Stimulated activated naive CD8-positive, alpha-beta T cell treated with anti-CD3 and anti-CD28 coated beads, Interleukin-15, Interleukin-2, amounts not matched to agents 100 U/mL and 50 U/mL, for 24 hours (primary cell): Measurements from ENCODE around the gene ZEB1.
"Not testable (repeated sequence)": the region's sequence is repeated elsewhere in the genome, so short reads cannot be mapped to it uniquely, and the experiment has no call there.

Experiments
- ATAC-seq: fragments of 150-1000 bp; cut with Tn5 transposase; one replicate; pipeline ENCODE4 v1.10.0; 2021
- DNase-seq: peaks from one replicate; pipeline ENCODE4 v3.0.0; 2021

The ZEB1 gene

DNA sequence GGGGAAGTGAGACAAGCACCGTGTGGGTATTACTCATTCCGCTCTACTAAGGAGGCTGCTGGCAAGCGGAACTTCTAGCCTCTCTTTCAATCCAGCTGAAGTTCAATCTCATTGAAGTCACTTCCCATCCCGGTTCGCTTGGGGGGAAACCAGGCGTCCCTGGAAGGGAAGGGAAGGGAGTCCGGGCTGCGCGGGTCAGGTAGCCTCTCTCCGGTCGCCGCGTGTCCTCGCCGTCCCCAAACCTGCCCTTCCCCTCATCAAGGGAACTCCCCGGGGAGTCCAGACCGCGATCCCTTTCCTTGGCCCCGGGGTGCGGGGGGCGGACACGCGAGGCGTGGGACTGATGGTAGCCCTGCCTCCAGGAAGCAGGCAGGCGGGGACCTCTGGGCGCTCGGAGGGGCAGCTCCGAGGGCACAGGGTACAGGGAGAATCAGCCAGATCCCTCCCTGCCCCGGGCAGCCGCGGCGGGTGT, 598 bp upstream of the ZEB1 start:
- ATAC-seq (peak; percentile 73), DNase-seq (peak; percentile 68)

DNA sequence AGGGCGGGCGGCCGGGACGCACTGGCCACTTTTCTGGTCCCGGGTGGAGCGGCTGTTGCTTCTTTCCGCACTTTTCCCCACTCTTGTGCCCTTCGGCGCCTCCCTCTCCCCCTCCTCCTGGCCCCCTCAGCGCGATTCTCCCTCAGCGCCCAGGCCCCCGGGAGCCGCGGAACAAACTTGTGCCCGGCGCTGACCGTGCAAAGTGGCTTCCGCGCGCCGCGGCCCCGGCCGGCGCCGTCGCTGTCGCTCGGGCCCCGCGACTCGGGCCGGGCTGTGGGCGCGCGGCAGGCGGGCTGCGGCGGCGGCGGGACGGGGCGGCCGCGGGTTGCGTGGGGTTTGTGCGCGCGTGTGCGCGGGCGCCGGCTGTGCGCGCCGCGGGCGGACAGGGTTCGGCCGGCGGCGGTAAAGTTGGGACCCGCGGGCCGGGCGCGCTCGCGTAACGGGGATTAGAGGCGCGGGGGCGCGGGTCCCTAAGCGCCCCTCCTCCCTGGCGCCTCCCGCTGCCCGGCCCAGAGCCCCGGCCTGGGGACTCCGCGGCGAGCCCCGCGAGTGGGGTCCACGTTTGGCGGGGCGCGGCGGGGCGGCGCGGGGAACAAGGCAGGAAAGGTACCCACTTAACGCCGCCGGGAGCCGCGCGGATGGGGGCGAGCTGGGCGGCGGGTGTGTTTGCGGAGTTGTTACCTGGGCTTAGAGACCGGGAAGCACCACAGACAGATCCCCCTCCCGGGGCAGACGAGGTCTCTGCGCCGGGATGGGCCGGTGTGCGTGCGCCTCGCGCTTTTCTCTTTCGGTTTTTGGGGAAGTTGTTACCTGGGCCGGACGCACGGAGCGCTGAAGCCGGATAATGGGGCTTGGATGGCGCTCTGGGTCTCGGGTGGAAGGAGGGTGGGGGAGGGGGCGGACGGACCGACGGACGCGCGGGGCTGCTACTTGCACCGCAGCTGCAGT, 860 bp downstream of the ZEB1 start:
- ATAC-seq = peak; percentile 15
- DNase-seq = peak; percentile 61

DNA sequence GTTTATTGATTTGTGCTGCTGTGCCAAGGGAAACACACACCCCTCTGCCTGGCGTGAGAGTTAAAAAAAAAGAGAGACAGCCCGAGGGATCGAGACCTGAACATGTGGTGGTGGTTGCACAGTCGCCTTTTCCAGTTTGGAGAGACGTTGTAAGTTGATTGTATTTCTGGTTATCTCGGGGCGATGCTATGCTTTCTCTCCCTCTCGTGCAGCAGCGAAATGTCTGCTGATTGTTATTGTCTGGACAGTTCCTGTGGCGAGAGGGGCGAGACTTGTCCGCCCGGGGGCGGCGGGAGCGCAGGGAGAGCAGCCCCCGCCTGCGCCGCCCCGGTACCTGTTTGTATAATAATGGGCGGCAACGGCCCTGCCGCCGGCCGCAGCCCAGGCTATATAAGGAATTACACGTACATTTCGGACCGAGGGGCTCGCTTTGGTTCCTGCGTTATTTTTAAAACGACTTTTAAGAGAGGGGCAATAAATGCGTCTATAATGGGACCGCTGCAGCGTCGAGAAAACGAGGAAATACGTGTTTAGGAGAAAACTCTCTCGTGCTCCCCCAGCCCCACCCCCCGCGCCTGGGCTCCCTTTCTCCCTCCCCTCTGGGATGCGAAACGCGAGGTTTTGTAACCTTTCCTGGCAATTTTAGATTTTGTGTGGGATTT, 1.7 kb downstream of the ZEB1 start:
- ATAC-seq = no peak
- DNase-seq = peak; percentile 38

DNA sequence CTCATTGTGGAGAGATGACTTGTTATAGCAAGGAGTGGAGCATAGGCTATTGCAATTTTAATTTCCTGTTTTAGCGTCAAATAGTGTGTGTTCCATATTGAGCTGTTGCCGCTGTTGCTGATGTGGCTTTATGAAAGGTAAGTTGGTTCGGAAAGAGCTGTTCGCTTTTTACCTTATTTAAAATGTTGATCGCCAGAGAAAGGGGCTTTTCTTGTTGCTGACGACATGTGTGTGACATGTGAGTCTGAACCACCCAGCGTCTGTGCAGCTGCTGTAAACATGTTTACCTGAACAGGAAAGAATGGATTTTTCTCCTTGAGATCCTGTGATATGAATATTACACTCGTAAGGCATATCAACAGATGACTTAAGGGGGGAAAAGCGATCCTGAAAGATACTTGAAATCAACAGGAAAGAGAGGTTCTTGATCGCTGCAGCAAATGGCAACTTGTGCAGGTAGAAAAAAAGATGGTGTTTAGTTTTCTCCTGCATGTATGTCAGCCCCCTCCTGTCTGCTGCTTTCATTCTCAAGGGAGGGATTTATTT, 2.5 kb downstream of the ZEB1 start:
- no peak for ATAC-seq
- DNase-seq = peak; percentile 8

DNA sequence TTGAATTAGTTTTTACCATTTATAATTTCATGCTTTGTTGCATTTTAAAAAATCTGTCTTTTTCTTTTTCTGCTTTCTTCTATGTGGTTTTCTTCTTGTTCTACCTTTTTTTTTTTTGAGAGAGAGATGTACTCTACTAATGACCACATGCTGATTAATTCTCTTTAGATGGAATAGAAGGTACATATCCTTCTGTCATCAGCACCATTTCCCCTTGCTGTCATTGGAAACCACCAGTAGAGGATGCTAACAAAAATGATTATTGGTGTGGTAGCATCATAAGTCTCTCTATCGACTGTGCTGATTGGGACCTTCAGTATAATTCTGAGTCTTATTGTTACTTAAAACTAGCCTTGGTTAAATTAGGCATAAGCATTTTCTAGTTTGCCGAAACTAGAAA, 3.6 kb downstream of the ZEB1 start:
- ATAC-seq (no peak), DNase-seq (no peak)

DNA sequence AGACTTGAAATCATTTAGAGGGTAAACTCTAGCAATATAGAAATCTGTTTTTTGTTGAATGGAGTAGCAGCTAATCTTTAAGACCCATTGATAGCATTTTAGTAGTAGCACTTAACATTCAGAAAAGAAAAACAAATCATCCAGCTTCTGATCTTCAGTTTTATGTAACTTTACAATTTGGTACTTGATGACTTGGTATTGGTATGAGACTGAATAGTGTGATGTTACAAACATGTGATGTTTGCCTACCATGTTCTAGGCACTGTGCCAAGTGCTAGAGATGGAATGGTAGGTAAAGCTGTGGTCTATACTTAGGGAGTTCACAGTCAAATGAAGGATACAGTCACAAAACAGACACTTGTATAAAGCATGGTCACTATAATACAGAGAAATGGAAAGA, 21.3 kb downstream of the ZEB1 start:
- DNase-seq (no peak), ATAC-seq (no peak)

DNA sequence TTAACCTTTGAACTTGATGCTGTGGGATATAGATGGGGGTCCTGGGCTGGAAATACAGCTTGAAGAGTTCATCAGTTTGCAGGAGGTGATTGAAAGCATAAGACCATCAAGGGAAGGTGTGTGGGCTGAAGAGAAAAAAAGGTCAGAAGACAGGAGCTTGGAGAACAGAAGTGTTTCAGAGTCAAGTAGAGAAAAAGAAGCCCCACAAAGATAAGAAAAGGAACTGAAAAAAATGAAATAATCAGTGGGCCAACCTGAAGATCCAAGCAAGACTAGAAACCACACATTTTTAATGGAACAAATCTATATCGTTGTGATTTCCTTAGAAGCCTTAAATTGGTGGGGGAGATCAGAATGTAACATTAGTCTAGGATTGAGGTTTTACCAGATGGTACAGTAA, 22.5 kb downstream of the ZEB1 start:
- DNase-seq (no peak), ATAC-seq (no peak)

DNA sequence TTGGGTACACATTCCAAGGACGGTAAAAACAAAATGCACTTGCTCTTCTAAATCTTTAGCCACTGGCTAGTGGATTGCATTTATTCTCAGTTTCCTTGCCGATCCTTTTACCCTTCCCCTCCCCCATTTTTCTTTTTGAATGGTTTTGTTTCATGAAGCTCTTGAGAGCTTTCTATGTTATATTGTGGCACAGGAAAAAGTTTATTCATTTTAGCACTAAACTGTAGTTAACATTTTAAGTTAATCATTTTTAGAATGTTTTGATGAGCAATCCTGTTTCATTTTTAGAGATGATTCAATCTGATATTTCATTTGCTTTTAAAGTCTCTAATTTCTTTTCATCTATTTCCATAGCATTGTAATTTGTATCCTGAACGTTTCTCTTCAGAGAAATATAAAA, 24.0 kb downstream of the ZEB1 start:
- DNase-seq (no peak), ATAC-seq (peak; percentile 63)

DNA sequence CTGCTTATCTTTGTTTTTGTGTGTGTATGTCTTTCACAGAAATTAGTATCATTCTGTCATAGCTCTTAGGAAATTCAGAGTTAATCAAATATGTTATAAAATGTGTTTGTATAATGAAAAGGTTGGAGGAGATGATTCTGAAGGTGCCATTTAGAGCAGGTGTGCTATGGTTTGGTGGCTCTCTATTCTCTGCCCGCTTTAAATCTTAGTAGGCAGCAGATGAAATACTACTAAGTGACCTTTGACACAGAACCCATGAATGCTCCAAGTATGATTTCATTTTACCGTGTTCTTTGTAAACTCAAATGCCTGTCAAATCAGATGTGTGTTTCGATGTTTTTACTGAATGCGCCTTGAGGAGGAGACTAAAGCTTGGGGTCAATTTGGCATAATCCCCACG, 24.5 kb downstream of the ZEB1 start:
- no peak for DNase-seq
- peak; percentile 56 for ATAC-seq

DNA sequence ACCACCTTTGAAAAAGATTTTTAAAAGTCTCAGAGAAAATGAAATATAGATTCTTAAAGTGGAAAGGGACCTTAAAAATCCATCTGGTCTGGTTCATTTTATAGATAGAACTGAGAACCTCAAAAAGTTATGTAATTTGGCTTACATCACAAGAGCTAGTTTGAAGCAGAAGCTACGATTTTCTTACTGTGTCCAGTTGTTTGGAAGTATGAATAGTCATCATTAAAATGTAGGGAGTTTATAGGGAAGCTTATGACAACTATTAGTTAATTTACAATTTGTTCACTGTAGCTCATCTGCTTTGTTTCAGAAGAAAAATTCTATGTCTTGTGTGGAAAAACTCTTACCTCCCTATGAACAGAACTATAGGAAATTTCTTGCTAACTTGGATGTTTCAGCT, 26.9 kb downstream of the ZEB1 start:
- DNase-seq (no peak), ATAC-seq (no peak)

DNA sequence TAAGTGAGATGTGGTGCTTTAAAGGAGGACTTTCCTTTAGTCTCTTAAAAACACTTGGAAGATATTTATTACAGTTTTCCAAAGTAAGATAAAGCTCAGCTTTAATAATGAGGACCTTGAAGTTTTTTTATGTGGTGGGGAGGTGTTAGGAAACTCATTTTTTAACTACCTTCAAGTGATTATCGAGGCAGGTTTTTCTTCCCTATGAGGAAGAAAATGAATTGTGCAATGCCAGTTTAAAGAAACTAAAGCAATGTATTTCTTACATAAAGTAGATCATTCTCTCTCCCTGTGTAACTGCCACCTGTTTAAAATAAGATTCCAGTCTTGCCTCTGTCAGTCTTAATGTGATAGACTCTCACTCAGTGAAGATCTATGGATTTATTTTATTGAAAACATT, 27.9 kb downstream of the ZEB1 start:
- ATAC-seq (no peak), DNase-seq (no peak)

DNA sequence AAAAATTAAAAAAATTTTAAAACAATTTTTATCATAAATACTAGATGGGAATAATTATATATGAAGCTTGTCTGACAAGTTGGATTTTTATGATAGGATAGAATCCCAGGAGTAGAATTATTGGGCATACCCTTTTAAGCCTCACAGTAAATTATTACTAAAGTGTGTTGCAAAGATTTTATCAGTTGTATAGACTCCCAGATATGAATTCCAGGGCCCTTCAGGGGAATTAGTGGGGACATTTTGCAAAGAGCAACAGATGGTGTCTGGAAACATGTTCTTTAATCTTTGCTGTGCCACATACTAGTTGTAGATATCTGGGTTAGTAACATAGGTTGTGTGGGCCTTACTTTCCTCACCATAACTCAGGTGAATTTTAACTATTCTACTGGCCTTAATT, 28.7 kb downstream of the ZEB1 start:
- ATAC-seq = no peak

DNA sequence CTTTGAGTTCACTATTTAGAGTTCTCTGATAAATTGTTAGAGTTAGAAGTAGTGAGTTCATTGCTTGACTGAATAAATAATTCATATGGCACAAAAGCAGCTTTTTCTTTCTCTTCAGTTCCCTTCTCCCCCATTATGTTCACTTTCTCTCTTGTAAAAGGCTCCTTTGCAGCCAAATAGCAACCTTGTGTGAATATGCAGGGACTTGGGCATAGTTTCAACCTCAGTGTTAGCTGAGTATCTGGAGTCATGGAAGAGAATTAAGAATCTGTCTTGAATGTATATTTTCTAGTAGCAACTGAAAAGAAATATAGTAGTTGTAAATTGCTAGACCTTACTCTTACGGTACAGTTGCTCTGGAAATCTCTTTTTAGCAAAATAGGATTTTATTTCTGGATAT, 31.9 kb downstream of the ZEB1 start:
- ATAC-seq (no peak), DNase-seq (no peak)

More for the DNA sequence above, 28.7 kb downstream of the ZEB1 start:
- no peak for DNase-seq

DNA sequence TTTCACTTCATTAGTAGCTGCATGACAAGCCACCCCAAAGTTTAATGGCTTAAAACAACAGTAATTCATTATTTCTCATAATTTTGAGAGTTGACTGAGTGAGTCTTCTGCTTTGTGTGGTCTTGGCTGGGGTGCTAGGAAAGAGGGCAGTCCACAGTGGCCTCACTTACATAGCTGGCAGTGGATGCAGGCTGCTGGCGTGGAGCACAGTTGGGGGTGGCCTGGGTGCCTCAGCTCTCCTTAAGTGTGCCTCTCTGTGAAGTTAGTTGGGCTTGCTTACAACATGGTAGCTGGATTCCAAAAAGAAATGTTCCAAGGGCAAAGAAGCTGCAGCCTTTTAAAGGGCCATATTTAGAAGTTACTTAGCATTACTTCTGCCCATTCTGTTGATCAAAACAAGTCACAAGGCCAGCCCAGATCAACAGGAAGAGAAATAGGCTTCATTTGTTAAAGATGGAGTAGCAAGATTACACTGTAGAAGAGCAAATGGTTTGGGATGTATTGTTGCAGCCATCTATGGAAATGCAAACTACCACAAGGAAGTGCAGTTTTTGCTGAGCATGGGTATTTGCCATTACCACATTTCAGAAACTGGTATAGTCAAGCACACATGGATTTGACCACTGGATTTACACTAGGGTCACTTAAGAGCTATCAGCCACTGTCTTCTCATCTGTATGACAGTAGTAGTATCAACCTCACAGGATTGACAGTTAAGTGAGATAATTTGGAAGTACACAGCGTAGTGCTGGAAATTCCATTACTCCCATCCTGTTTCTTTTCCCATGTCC, 33.6 kb downstream of the ZEB1 start:
- DNase-seq (no peak), ATAC-seq (no peak)

DNA sequence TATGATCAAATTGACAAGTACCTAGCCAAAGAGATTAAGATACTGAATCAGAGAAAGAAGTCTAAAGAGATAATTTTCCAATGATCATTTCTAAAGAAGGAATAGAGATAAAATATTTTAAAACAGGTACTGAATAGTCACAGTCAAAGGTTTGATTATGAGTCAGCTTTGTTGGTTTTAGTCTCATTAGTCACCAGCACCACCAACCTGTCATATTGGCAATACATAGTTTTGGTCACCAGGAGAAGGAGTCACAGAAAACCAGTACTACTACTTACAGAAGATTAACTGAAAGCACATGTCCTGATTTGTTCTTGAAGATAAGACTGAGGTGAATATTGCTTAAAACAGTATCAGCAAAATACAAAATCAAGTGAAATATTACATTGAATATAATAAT, 34.6 kb downstream of the ZEB1 start:
- no peak for DNase-seq
- ATAC-seq = peak; percentile 95

DNA sequence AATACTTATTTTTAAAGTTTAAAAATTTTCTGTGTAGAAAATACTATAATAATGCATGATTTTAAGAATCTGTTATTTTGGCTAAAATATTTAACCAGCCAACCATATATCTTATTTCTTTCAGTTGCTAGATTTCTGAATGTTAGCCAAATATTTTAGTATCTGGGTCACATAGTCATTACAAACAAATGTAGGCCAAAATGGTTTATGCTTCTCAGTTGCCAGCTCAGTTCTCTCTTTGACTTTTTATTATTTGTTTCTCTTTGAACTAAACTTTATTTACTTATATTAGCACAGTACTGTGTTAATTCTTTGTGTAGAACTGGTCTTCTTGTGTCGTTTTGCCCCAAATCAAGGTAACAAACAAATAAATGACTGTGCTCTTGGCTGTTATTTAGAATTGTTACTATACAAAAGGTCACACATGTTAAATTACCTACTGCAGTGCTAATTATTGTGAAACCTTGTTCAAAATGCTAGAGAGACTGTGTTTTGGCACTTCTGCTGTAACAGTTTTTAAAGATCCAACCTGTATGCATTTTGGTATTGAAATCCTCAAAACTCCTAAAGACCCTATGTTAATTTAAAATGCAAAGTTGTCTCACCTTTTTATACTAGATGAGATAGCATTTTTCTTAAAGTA, 39.8 kb downstream of the ZEB1 start:
- ATAC-seq (no peak), DNase-seq (no peak)

DNA sequence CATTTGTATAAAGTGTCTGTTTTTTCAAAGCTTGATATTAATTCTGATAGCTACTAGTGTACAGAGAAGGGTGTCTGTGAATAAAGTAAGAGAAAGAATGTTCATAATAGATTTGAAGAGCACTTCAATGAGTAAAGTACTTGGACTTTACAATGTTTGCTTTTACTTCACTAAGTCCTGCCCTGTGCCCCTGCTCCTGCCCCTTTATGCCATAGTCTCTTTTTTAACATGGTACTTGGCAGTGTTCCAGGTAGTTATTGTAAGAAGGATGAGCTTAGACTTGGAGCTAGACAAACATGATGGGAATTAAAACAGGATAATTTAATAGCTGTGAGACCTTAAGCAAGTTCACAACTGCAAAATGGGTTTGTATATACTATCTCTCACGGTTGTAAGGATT, 41.0 kb downstream of the ZEB1 start:
- ATAC-seq = no peak

DNA sequence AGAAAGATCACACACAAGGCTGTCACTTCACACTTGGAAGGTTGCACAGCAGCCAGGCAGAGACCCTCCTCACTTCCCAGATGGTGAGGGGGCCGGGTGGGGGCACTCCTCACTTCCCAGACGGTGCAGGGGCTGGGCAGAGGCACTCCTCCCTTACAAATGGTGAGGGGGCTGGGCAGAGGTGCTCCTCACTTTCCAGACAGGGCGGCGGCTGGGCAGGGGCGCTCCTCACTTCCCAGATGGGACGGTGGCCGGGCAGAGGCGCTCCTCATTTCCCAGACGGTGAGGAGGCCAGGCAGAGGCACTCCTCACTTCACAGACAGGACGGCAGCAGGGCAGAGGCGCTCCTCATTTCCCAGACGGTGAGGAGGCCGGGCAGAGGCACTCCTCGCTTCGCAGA, 42.5 kb downstream of the ZEB1 start:
- not testable (repeated sequence) for ATAC-seq

More for the DNA sequence above, 41.0 kb downstream of the ZEB1 start:
- no peak for DNase-seq

DNA sequence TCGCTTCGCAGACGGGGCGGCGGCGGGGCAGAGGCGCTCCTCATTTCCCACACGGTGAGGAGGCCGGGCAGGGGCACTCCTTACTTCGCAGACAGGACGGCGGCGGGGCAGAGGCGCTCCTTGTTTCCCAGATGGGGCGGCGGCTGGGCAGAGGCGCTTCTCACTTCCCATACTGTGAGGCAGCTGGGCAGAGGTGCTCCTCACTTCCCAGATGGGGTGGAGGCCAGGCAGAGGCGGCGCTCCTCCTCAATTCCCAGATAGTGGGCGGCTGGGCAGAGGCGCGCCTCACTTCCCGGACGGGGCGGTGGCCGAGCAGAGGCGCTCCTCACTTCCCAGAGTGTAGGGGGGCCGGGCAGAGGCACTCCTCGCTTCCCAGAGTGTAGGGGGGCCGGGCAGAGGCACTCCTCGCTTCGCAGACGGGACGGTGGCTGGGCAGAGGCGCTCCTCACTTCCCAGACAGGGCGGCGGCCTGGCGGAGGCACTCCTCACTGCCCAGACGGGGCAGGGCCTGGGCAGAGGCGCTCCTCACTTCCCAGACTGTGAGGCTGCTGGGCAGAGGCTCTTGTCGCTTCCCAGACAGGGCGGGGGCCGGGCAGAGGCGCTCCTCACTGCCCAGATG, 43.1 kb downstream of the ZEB1 start:
- ATAC-seq = no peak
- no peak for DNase-seq

More for the DNA sequence above, 42.5 kb downstream of the ZEB1 start:
- not testable (repeated sequence) for DNase-seq

DNA sequence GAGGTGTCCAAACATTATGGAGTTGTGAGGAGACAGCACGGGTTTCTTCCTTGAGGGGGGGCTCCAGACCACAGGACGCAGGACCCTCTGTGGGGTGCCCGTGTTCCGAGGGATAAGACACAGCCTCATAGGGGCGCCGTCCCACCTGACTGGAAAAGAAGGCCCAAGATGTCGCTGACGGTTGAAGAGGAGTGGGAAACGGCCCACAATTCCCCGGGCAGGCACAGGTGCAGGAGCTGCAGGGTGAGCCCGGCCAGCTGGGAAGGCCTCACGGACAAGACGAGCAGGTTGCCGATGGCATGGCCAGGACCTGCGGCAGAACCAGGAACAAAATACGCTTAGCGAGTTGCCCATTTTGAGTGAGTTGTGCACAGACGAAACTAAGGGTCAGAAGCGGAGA, 44.7 kb downstream of the ZEB1 start:
- not testable (repeated sequence) for ATAC-seq, DNase-seq

DNA sequence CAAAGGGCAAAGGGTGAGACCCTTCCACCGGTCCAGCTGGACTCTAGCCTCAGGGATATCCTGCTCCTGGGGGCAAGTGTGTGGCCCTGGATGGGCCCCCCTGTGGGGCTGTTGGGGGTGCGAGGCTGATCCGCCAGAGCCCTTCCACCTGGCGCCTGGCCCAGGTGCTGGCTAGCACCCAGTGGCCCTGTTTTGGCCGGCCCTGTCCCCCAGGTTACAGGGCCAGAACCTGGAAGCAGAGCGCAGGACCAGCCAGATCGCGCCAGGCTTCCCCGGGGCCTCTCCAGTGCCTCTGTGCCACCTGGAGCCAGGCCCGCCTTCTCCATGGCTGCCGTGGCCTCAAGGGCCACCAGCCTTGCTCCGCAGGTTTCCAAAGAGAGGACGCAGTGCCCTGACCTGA, 45.2 kb downstream of the ZEB1 start:
- not testable (repeated sequence) for ATAC-seq, DNase-seq
